Tibial nerve (tissue), 4 donors: ENCODE data around the gene WRAP73. TPM values are rescaled to one million over a fixed set of nuclear protein-coding genes. Genes with fewer than 3 reads are reported as not detected.

Source experiments
- DNase-seq, 2 donors: peaks; one replicate each; pipeline ENCODE4 v3.0.0-alpha.2; 2019; ENCODE audit warnings: low spot score in 2 of 2
- H3K27ac ChIP-seq, 4 donors: fragments of 200-600 bp; sonication (generic) in 3 of 4; one replicate each; pipeline ENCODE4 v1.5.1; 2017 to 2019; ENCODE audit warnings: mild to moderate bottlenecking in 1 of 4
- H3K27me3 ChIP-seq, 2 donors: fragments of 200-600 bp; sonication (generic) in 1 of 2; one replicate each; pipeline versions ENCODE4 v1.5.1 to v1.6.0; 2017 to 2019
- H3K36me3 ChIP-seq, 3 donors: fragments of 200-600 bp; sonication (generic); one replicate each; pipeline ENCODE4 v1.5.1; 2018 to 2019
- H3K4me1 ChIP-seq, 4 donors: fragments of 200-600 bp; sonication (generic) in 3 of 4; one replicate each; pipeline ENCODE4 v1.5.1; 2017 to 2019
- H3K4me3 ChIP-seq, 4 donors: fragments of 200-600 bp; sonication (generic) in 3 of 4; one replicate each; pipeline ENCODE4 v1.5.1; 2017 to 2019; ENCODE audit warnings: mild to moderate bottlenecking in 1 of 4, moderate library complexity in 1 of 4
- H3K9me3 ChIP-seq, 4 donors: fragments of 200-600 bp; sonication (generic) in 3 of 4; one replicate each; pipeline ENCODE4 v1.5.1; 2017 to 2019
- EP300 ChIP-seq, 2 donors: sonication (generic); formaldehyde crosslinking; IDR thresholded peaks; one replicate each; pipeline ENCODE4 v1.6.1; 2017; ENCODE audit warnings: antibody characterized with exemption in 2 of 2, mild to moderate bottlenecking in 1 of 2
- POLR2A ChIP-seq, 2 donors: fragments of 450-650 bp; IDR thresholded peaks; one replicate each; pipeline ENCODE4 v1.6.1; 2017; ENCODE audit warnings: antibody characterized with exemption in 2 of 2, mild to moderate bottlenecking in 2 of 2, moderate library complexity in 2 of 2
- WGBS, 2 donors: methylation state at CpG; one replicate each; pipeline ENCODE4 v1.1.5; 2018; 5-methylcytosine and 5-hydroxymethylcytosine counted together
- total RNA-seq, 4 donors: library from RNA; depleted of rRNA; stranded (reverse); fragments of >200 nt; gene quantifications; one replicate each; pipeline ENCODE4 v1.1.0, GENCODE V29; 2016
- TF ChIP-seq, protein P1 (sequence below), 5 experiments: fragments of 200-600 bp in 3 of 5; fragments of 450-650 bp in 2 of 5; sonication (generic) in 3 of 5; IDR thresholded peaks; one replicate each; pipeline ENCODE4 v1.5.1; 2016 to 2019; ENCODE audit warnings: antibody characterized with exemption in 5 of 5, mild to moderate bottlenecking in 3 of 5, moderate library complexity in 2 of 5

WRAP73 gene
- total RNA-seq, 4 donors from 2014 or later: 11.1 to 17.1 (median 12.9) TPM

DNA sequence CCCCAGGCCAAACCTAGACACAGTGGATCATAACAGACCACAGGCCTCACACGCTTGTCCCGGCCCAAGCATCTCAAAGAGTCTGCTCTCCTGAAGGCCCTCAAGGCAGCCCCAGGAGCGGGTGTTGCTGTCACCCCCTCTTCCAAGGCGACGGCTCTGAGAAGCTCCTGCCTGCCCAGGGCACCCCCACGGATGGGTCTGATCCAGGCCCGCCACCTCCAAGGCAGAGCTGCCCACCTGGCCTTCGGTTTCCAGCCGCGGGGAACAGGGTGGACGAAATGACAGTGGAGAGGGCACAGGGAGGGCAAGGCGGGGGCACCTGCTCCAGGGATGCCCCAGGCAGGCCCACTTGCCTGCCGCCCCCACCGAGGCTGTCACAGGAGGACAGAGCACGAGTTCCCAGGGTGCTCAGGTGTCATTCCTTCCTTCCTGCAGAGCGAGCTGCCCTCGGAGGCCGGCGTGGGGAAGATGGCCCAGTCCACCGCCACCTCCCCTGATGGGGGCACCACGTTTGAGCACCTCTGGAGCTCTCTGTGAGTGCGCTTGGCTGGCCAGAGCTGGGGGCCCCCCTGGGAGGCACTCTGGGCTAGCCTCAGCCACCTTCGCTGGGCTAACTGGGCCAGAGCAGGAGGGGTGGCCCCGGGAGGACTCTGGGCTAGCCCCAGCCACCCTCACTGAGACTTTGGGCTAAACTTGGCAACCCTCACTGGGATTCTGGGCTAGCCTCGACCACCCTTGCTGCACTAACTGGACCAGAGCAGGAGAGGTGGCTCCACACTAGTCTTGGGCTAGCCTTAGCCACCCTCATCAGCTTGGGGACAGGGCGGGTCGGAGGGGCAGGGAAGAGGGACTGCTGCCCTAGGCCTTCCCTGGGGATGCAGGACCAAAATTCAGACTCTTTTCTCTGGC lies 32.2 kb upstream of the WRAP73 start:
- H3K4me1 ChIP-seq: peaks cover 0 to 5% (median 0%) of the 10 kb centered on the region in 4 donors
- H3K9me3 ChIP-seq: no peaks in the 10 kb centered on the region
- H3K4me3 ChIP-seq: no peak overlapping the region
- no peak for DNase-seq
- 93 to 96% methylated on average over 11 to 26 of the region's 27 CpGs for WGBS, 2 donors
- H3K27ac ChIP-seq: no peak overlapping the region
- H3K36me3 ChIP-seq: no peaks in the 10 kb centered on the region
- peaks cover 0 to 51% of the 10 kb centered on the region in 2 donors for H3K27me3 ChIP-seq
- no peak for TF ChIP-seq POLR2A (IDR thresholded peaks at IDR 0.05)
- TF ChIP-seq EP300 (IDR thresholded peaks at IDR 0.05): no peak
- TF ChIP-seq, protein P1, sequence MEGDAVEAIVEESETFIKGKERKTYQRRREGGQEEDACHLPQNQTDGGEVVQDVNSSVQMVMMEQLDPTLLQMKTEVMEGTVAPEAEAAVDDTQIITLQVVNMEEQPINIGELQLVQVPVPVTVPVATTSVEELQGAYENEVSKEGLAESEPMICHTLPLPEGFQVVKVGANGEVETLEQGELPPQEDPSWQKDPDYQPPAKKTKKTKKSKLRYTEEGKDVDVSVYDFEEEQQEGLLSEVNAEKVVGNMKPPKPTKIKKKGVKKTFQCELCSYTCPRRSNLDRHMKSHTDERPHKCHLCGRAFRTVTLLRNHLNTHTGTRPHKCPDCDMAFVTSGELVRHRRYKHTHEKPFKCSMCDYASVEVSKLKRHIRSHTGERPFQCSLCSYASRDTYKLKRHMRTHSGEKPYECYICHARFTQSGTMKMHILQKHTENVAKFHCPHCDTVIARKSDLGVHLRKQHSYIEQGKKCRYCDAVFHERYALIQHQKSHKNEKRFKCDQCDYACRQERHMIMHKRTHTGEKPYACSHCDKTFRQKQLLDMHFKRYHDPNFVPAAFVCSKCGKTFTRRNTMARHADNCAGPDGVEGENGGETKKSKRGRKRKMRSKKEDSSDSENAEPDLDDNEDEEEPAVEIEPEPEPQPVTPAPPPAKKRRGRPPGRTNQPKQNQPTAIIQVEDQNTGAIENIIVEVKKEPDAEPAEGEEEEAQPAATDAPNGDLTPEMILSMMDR (IDR thresholded peaks at IDR 0.05): no peak

DNA sequence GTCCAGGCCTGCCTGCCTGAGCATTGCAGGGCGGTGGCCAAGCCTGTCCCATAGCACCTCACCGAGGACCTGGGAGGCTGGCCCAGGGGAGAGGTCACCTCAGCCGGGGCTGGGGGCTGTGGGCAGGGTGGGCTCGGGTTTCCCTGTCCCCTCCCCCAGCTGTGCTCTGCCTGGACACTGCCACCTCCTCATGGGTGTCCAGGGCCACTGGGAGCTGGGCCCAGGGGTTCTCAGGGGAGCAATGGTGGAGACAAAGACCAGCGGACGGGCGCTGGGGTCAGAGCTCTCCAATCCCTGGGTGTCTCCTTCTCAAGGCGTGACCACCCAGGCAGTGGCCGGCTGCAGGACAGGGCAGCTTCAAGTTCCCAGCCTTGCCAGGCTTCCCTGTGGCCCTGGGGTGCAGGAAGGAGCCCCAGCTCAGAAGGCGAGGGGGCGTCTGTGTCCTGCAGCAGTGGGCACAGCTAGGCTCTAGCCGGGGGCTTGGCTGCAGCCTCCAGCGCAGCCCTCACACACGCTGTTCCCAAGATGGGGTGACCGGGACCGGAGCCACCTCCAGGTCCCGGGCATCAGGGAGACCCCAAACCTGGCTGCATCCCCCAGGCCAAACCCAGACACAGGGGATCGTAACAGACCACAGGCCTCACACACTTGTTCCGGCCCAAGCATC lies 31.5 kb upstream of the WRAP73 start:
- Histone ChIP-seq H3K27me3 (peaks cover 0 to 48% of the 10 kb centered on the region in 2 donors), H3K27ac (no peak overlapping the region), H3K36me3 (no peaks in the 10 kb centered on the region), H3K9me3 (no peaks in the 10 kb centered on the region), H3K4me1 (peaks cover 0 to 5% (median 0%) of the 10 kb centered on the region in 4 donors), H3K4me3 (no peak overlapping the region)
- TF ChIP-seq EP300 (IDR thresholded peaks at IDR 0.05) (no peak), POLR2A (IDR thresholded peaks at IDR 0.05) (no peak)
- TF ChIP-seq, protein P1 (IDR thresholded peaks at IDR 0.05): no peak
- no peak for DNase-seq
- 75 to 96% methylated on average over 4 to 12 of the region's 19 CpGs for WGBS, 2 donors

DNA sequence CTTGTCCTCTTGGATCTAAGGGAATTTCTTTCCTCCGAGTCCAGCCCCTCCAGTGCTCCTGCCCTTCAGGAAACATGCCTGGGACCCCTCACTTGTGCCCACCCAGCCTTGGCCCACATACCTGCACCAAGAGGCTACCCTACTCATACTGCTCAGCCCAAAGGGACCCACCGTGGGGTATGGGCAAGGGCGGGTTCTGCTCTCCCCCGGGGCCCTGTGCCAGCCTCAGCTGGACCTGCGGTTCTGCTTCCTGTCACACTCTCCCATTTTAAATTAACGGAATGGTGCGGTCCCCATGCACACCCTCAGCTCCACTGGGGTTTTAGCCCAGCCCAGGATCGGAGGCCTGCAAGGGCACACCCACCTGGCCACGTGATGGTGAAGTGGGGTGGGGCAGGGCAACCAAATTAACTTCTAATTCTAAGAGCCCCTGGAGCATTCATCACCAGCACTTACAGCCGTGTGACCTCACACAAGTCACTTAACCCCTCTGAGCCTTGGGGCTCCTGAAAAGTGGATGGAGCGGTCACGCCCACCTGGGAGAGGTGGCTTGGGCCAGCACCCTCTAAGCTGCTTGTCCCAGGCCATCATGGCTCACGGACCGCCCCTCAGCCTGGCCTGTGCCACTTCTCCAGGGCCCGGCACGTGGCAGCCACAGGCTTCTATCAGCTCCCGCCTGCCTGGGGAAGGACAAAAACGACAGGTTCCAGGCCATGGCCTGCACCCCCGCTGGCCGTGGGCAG lies 30.8 kb upstream of the WRAP73 start:
- Histone ChIP-seq H3K27ac (no peak overlapping the region), H3K27me3 (peaks cover 0 to 45% of the 10 kb centered on the region in 2 donors), H3K9me3 (no peaks in the 10 kb centered on the region), H3K4me3 (no peak overlapping the region), H3K36me3 (no peaks in the 10 kb centered on the region), H3K4me1 (peaks cover 0 to 5% (median 0%) of the 10 kb centered on the region in 4 donors)
- TF ChIP-seq, protein P1 (IDR thresholded peaks at IDR 0.05): no peak
- TF ChIP-seq POLR2A (IDR thresholded peaks at IDR 0.05) (no peak), EP300 (IDR thresholded peaks at IDR 0.05) (no peak)
- WGBS, 2 donors: 76 to 81% methylated on average over 14 to 20 of the region's 20 CpGs
- DNase-seq: no peak

DNA sequence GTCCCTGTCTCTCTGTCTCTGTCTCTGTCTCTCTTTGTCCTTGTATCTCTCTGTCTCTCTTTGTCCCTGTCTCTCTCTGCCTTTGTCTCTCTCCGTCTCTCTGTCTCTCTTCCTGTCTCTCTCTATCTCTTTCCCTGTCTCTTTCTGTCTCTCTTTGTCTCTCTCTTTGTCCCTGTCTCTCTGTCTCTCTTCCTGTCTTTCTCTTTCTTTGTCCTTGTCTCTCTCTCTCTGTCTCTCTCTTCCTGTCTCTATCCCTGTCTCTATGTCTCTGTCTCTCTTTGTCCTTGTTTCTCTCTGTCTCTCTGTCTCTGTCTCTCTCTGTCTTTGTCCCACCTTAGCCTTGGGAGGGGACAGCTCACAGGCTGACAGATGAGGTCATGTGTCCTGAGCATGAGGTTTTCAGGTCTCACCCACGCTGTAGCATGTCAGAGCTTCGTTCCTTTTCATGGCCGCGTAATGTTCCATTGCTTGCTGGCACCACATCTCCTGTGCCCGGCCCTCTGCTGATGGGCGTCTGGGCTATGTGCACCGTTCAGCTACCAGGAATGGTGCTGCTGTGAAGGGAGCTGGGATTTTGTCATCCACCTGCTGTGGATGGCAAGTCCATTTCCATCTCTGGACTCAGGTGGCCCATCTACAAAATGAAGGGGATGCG lies 30.0 kb upstream of the WRAP73 start:
- H3K4me3 ChIP-seq: no peak overlapping the region
- TF ChIP-seq, protein P1 (IDR thresholded peaks at IDR 0.05): no peak
- TF ChIP-seq EP300 (IDR thresholded peaks at IDR 0.05) (no peak), POLR2A (IDR thresholded peaks at IDR 0.05) (no peak)
- peaks cover 0 to 39% of the 10 kb centered on the region in 2 donors for H3K27me3 ChIP-seq
- no peak overlapping the region for H3K27ac ChIP-seq
- WGBS, 2 donors: 90 to 93% methylated on average over 9 of the region's 9 CpGs
- H3K9me3 ChIP-seq: no peaks in the 10 kb centered on the region
- H3K4me1 ChIP-seq: peaks cover 0 to 5% (median 0%) of the 10 kb centered on the region in 4 donors
- DNase-seq: no peak
- no peaks in the 10 kb centered on the region for H3K36me3 ChIP-seq
